ENCODE data around the gene ST6GALNAC3. TPM values are rescaled to one million over a fixed set of nuclear protein-coding genes. Genes with fewer than 3 reads are reported as not detected.

Gene ST6GALNAC3
- total RNA-seq, 1 donor from 2014 or later: 23.6 TPM

GRCh38 chr1:76379506-76379905 lies 305.0 kb downstream of the ST6GALNAC3 start:
- H3K4me1 ChIP-seq: peaks cover 6% of the 10 kb centered on the region
- TF ChIP-seq EZH2 (IDR thresholded peaks at IDR 0.05) (no peak), CTCF (IDR thresholded peaks at IDR 0.05) (no peak), EZH2phosphoT487 (IDR thresholded peaks at IDR 0.05) (no peak)
- Mint-ChIP-seq H3K27ac (no peak overlapping the region), H3K4me1 (no peaks in the 10 kb centered on the region), H3K36me3 (peaks cover 2% of the 10 kb centered on the region), H3K27me3 (ENCODE audit: insufficient read depth, low read depth) (no peaks in the 10 kb centered on the region), H3K4me3 (no peak overlapping the region), H3K9me3 (peaks cover 5% of the 10 kb centered on the region)
- H2AFZ ChIP-seq (replicated peaks): no peak overlapping the region
- H3K36me3 ChIP-seq: peaks cover 5% of the 10 kb centered on the region
- H3K4me2 ChIP-seq: no peak overlapping the region
- no peak overlapping the region for H3K27ac ChIP-seq
- no peaks in the 10 kb centered on the region for H3K79me2 ChIP-seq (ENCODE audit: low read depth)
- no peak overlapping the region for H3K4me3 ChIP-seq
- no peaks in the 10 kb centered on the region for H4K20me1 ChIP-seq (ENCODE audit: low read depth)
- no peaks in the 10 kb centered on the region for H3K9me3 ChIP-seq (ENCODE audit: low read depth)
- DNase-seq (ENCODE audit: low spot score): peak; percentile 3
- no peaks in the 10 kb centered on the region for H3K27me3 ChIP-seq
- no peak overlapping the region for H3K9ac ChIP-seq
- H3F3A ChIP-seq (ENCODE audit: low read depth): no peaks in the 10 kb centered on the region

- no peaks in the 10 kb centered on the region for H3F3A ChIP-seq (ENCODE audit: low read depth)
- no peak overlapping the region for H3K9ac ChIP-seq
- Mint-ChIP-seq H3K4me3 (no peak overlapping the region), H3K36me3 (peaks cover 2% of the 10 kb centered on the region), H3K9me3 (peaks cover 5% of the 10 kb centered on the region), H3K4me1 (no peaks in the 10 kb centered on the region), H3K27ac (no peak overlapping the region), H3K27me3 (ENCODE audit: insufficient read depth, low read depth) (no peaks in the 10 kb centered on the region)
- H3K27ac ChIP-seq: no peak overlapping the region
- H3K79me2 ChIP-seq (ENCODE audit: low read depth): no peaks in the 10 kb centered on the region
- no peak overlapping the region for H2AFZ ChIP-seq (replicated peaks)
- no peaks in the 10 kb centered on the region for H3K9me3 ChIP-seq (ENCODE audit: low read depth)
- H3K36me3 ChIP-seq: peaks cover 5% of the 10 kb centered on the region
- no peak for DNase-seq (ENCODE audit: low spot score)
- peaks cover 6% of the 10 kb centered on the region for H3K4me1 ChIP-seq
- no peak overlapping the region for H3K4me2 ChIP-seq
- H3K27me3 ChIP-seq: no peaks in the 10 kb centered on the region
- no peaks in the 10 kb centered on the region for H4K20me1 ChIP-seq (ENCODE audit: low read depth)
- no peak for TF ChIP-seq EZH2phosphoT487 (IDR thresholded peaks at IDR 0.05)
- TF ChIP-seq EZH2 (IDR thresholded peaks at IDR 0.05): no peak
- TF ChIP-seq CTCF (IDR thresholded peaks at IDR 0.05): no peak
- H3K4me3 ChIP-seq: no peak overlapping the region
Measured at GRCh38 chr1:76381450-76382097, 307.0 kb downstream of the ST6GALNAC3 start.

GRCh38 chr1:76388261-76388660 lies 313.7 kb downstream of the ST6GALNAC3 start:
- H3K79me2 ChIP-seq (ENCODE audit: low read depth): no peaks in the 10 kb centered on the region

More at GRCh38 chr1:76388261-76388660, 313.7 kb downstream of the ST6GALNAC3 start:
- Histone ChIP-seq H3F3A (ENCODE audit: low read depth) (no peaks in the 10 kb centered on the region), H3K4me3 (no peak overlapping the region), H3K4me2 (no peak overlapping the region), H3K36me3 (peaks cover 5% of the 10 kb centered on the region), H3K9ac (no peak overlapping the region), H4K20me1 (ENCODE audit: low read depth) (no peaks in the 10 kb centered on the region), H3K4me1 (no peaks in the 10 kb centered on the region), H3K27me3 (no peaks in the 10 kb centered on the region), H2AFZ (replicated peaks) (no peak overlapping the region), H3K27ac (no peak overlapping the region), H3K9me3 (ENCODE audit: low read depth) (no peaks in the 10 kb centered on the region)
- DNase-seq (ENCODE audit: low spot score): no peak
- no peak for TF ChIP-seq EZH2 (IDR thresholded peaks at IDR 0.05)
- TF ChIP-seq EZH2phosphoT487 (IDR thresholded peaks at IDR 0.05): no peak
- TF ChIP-seq CTCF (IDR thresholded peaks at IDR 0.05): no peak
- no peaks in the 10 kb centered on the region for H3K9me3 Mint-ChIP-seq
- no peaks in the 10 kb centered on the region for H3K27me3 Mint-ChIP-seq (ENCODE audit: insufficient read depth, low read depth)
- H3K4me3 Mint-ChIP-seq: no peak overlapping the region
- peak overlapping the region; percentile 42 for H3K27ac Mint-ChIP-seq
- peaks cover 2% of the 10 kb centered on the region for H3K36me3 Mint-ChIP-seq
- H3K4me1 Mint-ChIP-seq: peaks cover 9% of the 10 kb centered on the region
